Tibial nerve (tissue), 4 donors: ENCODE data around the gene CLCA4. TPM values are rescaled to one million over a fixed set of nuclear protein-coding genes. Genes with fewer than 3 reads are reported as not detected.
"Not testable (repeated sequence)": the region's sequence is repeated elsewhere in the genome, so short reads cannot be mapped to it uniquely, and the experiment has no call there.

ENCODE experiments used
- DNase-seq, 2 donors: peaks; one replicate each; pipeline ENCODE4 v3.0.0-alpha.2; 2019; ENCODE audit warnings: low spot score in 2 of 2
- H3K27ac ChIP-seq, 4 donors: fragments of 200-600 bp; sonication (generic) in 3 of 4; one replicate each; pipeline ENCODE4 v1.5.1; 2017 to 2019; ENCODE audit warnings: mild to moderate bottlenecking in 1 of 4
- H3K27me3 ChIP-seq, 2 donors: fragments of 200-600 bp; sonication (generic) in 1 of 2; one replicate each; pipeline versions ENCODE4 v1.5.1 to v1.6.0; 2017 to 2019
- H3K36me3 ChIP-seq, 3 donors: fragments of 200-600 bp; sonication (generic); one replicate each; pipeline ENCODE4 v1.5.1; 2018 to 2019
- H3K4me1 ChIP-seq, 4 donors: fragments of 200-600 bp; sonication (generic) in 3 of 4; one replicate each; pipeline ENCODE4 v1.5.1; 2017 to 2019
- H3K4me3 ChIP-seq, 4 donors: fragments of 200-600 bp; sonication (generic) in 3 of 4; one replicate each; pipeline ENCODE4 v1.5.1; 2017 to 2019; ENCODE audit warnings: mild to moderate bottlenecking in 1 of 4, moderate library complexity in 1 of 4
- H3K9me3 ChIP-seq, 4 donors: fragments of 200-600 bp; sonication (generic) in 3 of 4; one replicate each; pipeline ENCODE4 v1.5.1; 2017 to 2019
- CTCF ChIP-seq, 5 experiments: fragments of 200-600 bp in 3 of 5; fragments of 450-650 bp in 2 of 5; sonication (generic) in 3 of 5; IDR thresholded peaks; one replicate each; pipeline ENCODE4 v1.5.1; 2016 to 2019; ENCODE audit warnings: antibody characterized with exemption in 5 of 5, mild to moderate bottlenecking in 3 of 5, moderate library complexity in 2 of 5
- EP300 ChIP-seq, 2 donors: sonication (generic); formaldehyde crosslinking; IDR thresholded peaks; one replicate each; pipeline ENCODE4 v1.6.1; 2017; ENCODE audit warnings: antibody characterized with exemption in 2 of 2, mild to moderate bottlenecking in 1 of 2
- POLR2A ChIP-seq, 2 donors: fragments of 450-650 bp; IDR thresholded peaks; one replicate each; pipeline ENCODE4 v1.6.1; 2017; ENCODE audit warnings: antibody characterized with exemption in 2 of 2, mild to moderate bottlenecking in 2 of 2, moderate library complexity in 2 of 2
- WGBS, 2 donors: methylation state at CpG; one replicate each; pipeline ENCODE4 v1.1.5; 2018; 5-methylcytosine and 5-hydroxymethylcytosine counted together
- total RNA-seq, 4 donors: library from RNA; depleted of rRNA; stranded (reverse); fragments of >200 nt; gene quantifications; one replicate each; pipeline ENCODE4 v1.1.0, GENCODE V29; 2016

CLCA4 gene
- total RNA-seq = not detected

GRCh38 chr1:86546787-86547221, at the start of gene CLCA4:
Gene CLCA4, plus strand, starts transcription at chr1:86547078. Its CDS starts 42 bp downstream, at chr1:86547120.
- Histone ChIP-seq H3K4me1 (no peaks in the 10 kb centered on the region), H3K36me3 (no peaks in the 10 kb centered on the region), H3K4me3 (no peak within 1 kb of the TSS), H3K27me3 (no peaks in the 10 kb centered on the region), H3K9me3 (no peaks in the 10 kb centered on the region), H3K27ac (no peak within 1 kb of the TSS)
- 13 to 14% methylated on average over 2 of the region's 2 CpGs for WGBS, 2 donors
- no peak for DNase-seq
- TF ChIP-seq EP300 (IDR thresholded peaks at IDR 0.05) (no peak), CTCF (IDR thresholded peaks at IDR 0.05) (no peak), POLR2A (IDR thresholded peaks at IDR 0.05) (no peak)

GRCh38 chr1:86498281-86498680, 48.6 kb upstream of the CLCA4 start:
- TF ChIP-seq EP300 (IDR thresholded peaks at IDR 0.05) (no peak), CTCF (IDR thresholded peaks at IDR 0.05) (no peak), POLR2A (IDR thresholded peaks at IDR 0.05) (no peak)
- WGBS, 2 donors = 80 to 84% methylated on average over 3 of the region's 3 CpGs
- H3K4me3 ChIP-seq = no peak overlapping the region

GRCh38 chr1:86499987-86500593, 46.8 kb upstream of the CLCA4 start:
- H3K4me1 ChIP-seq = no peaks in the 10 kb centered on the region
- no peaks in the 10 kb centered on the region for H3K9me3 ChIP-seq
- no peaks in the 10 kb centered on the region for H3K27me3 ChIP-seq
- no peak for DNase-seq
- no peak for TF ChIP-seq POLR2A (IDR thresholded peaks at IDR 0.05)
- peak; percentile 45 to 85 (median 63) for TF ChIP-seq CTCF (IDR thresholded peaks at IDR 0.05)
- no peak overlapping the region for H3K27ac ChIP-seq
- no peaks in the 10 kb centered on the region for H3K36me3 ChIP-seq
- 23 to 24% methylated on average over 3 of the region's 3 CpGs for WGBS, 2 donors
- no peak overlapping the region for H3K4me3 ChIP-seq

More at GRCh38 chr1:86498281-86498680, 48.6 kb upstream of the CLCA4 start:
- no peak for DNase-seq
- Histone ChIP-seq H3K27me3 (no peaks in the 10 kb centered on the region), H3K9me3 (no peaks in the 10 kb centered on the region), H3K4me1 (no peaks in the 10 kb centered on the region), H3K36me3 (no peaks in the 10 kb centered on the region), H3K27ac (no peak overlapping the region)

- WGBS, 2 donors = 81 to 84% methylated on average over 2 of the region's 2 CpGs
- no peak for DNase-seq
- TF ChIP-seq EP300 (IDR thresholded peaks at IDR 0.05) (no peak), POLR2A (IDR thresholded peaks at IDR 0.05) (no peak), CTCF (IDR thresholded peaks at IDR 0.05) (no peak)
Observed at GRCh38 chr1:86500714-86501113, 46.2 kb upstream of the CLCA4 start.

GRCh38 chr1:86502125-86502646, 44.7 kb upstream of the CLCA4 start:
- Histone ChIP-seq H3K27ac (peak overlapping the region in 1 of 4 donors; percentile 34), H3K4me3 (peak overlapping the region in 2 of 4 donors; percentile 21 to 36)
- H3K27me3 ChIP-seq, H3K36me3 ChIP-seq, H3K9me3 ChIP-seq, DNase-seq, H3K4me1 ChIP-seq: not testable (repeated sequence)
- 31 to 48% methylated on average over 16 of the region's 16 CpGs for WGBS, 2 donors
- peak; percentile 14 to 49 (median 35) for TF ChIP-seq CTCF (IDR thresholded peaks at IDR 0.05)

More at GRCh38 chr1:86500714-86501113, 46.2 kb upstream of the CLCA4 start:
- Histone ChIP-seq H3K4me1 (no peaks in the 10 kb centered on the region), H3K36me3 (no peaks in the 10 kb centered on the region), H3K27ac (no peak overlapping the region), H3K9me3 (no peaks in the 10 kb centered on the region), H3K4me3 (no peak overlapping the region), H3K27me3 (no peaks in the 10 kb centered on the region)
